WI38 (cell line): ENCODE results near the gene SPIB.
A peak's percentile ranks its signal among the peaks of the same experiment; 100 is the strongest.

Experiments
- H3K4me3 ChIP-seq: 2 replicates; pipeline ENCODE4 v1.5.1; 2011; ENCODE audit warnings: low read depth, mild to moderate bottlenecking, control low read depth, low read length
- TF ChIP-seq, protein P1 (sequence below): IDR thresholded peaks from 2 replicates; pipeline ENCODE4 v1.5.1; 2012; ENCODE audit warnings: low read depth, mild to moderate bottlenecking, control low read depth, low read length

Gene SPIB

DNA sequence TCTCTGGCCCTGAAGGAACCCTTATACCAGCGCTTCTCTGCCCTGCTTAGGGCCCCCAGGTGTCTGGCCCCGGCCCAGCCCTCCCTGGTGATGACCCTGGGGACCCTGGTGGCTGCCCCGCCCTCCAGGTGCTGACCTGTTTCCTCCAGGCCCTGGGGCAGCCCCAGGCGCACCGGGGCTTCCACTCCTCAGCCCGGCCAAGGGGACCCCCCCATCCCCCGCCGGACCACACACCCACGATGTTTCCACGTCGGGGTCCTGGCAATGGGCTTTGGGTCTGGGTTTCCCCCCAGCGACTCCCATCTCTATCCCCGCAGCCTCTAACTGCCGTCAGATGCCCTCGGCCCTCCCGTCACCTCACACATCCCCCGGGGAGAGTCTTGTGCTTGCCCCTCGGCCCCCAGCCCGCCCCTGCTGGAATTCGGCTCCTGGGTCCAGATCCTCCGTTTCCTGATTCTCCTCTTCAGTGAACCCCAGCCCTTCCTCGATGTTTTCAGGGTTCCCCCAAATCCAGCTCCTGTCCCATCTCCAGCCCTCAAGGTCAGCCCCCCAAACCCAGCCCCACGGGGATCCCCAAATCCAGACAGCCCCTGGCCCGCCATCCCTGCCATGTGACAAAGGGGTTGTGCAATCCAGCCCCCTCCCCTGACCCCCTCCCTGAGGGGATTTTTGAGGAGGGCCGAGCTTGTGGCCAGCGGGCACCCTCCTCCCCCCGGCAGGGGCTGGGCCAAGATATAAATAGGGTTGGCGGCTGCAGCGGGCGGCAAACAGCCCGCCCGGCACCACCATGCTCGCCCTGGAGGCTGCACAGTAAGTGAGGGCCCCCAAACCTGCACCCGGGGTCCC lies at the start of gene SPIB:
Gene SPIB (plus strand): TSS at position 763 of the 846 bp plus-strand sequence. CDS start 25 bp downstream, at position 788.
- TF ChIP-seq, protein P1, sequence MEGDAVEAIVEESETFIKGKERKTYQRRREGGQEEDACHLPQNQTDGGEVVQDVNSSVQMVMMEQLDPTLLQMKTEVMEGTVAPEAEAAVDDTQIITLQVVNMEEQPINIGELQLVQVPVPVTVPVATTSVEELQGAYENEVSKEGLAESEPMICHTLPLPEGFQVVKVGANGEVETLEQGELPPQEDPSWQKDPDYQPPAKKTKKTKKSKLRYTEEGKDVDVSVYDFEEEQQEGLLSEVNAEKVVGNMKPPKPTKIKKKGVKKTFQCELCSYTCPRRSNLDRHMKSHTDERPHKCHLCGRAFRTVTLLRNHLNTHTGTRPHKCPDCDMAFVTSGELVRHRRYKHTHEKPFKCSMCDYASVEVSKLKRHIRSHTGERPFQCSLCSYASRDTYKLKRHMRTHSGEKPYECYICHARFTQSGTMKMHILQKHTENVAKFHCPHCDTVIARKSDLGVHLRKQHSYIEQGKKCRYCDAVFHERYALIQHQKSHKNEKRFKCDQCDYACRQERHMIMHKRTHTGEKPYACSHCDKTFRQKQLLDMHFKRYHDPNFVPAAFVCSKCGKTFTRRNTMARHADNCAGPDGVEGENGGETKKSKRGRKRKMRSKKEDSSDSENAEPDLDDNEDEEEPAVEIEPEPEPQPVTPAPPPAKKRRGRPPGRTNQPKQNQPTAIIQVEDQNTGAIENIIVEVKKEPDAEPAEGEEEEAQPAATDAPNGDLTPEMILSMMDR: no peak
- no peak within 1 kb of the TSS for H3K4me3 ChIP-seq

GRCh38 chr19:50371914-50372475 lies 46.7 kb upstream of the SPIB start:
- TF ChIP-seq, protein P1: no peak
- no peak overlapping the region for H3K4me3 ChIP-seq

- H3K4me3 ChIP-seq: peak within 1 kb of the TSS; percentile 94
- TF ChIP-seq, protein P1: no peak
Measured at GRCh38 chr19:50376166-50377050, 42.3 kb upstream of the SPIB start, which contains the start of gene NR1H2. NR1H2 (plus strand) TSS chr19:50376457; CDS start chr19:50377606, 1,149 bp downstream.

GRCh38 chr19:50377051-50377461 lies 41.7 kb upstream of the SPIB start:
- TF ChIP-seq, protein P1: no peak
- H3K4me3 ChIP-seq: peak overlapping the region; percentile 37; the same call in 1 of the 2 replicates

GRCh38 chr19:50377517-50377916 lies 41.2 kb upstream of the SPIB start:
- TF ChIP-seq, protein P1: no peak
- no peak overlapping the region for H3K4me3 ChIP-seq

GRCh38 chr19:50378169-50378862 lies 40.4 kb upstream of the SPIB start:
- TF ChIP-seq, protein P1: no peak
- no peak overlapping the region for H3K4me3 ChIP-seq
